HUES64 (cell line): ENCODE results near the gene BRMS1.
"Not testable (repeated sequence)": the region's sequence is repeated elsewhere in the genome, so short reads cannot be mapped to it uniquely, and the experiment has no call there.

Experiments
- H3K27ac ChIP-seq: 2 replicates; pipeline ENCODE4 v1.7.0; 2013; ENCODE audit warnings: low read depth, low read length, inconsistent platforms
- H3K27me3 ChIP-seq: 2 replicates; pipeline ENCODE4 v1.6.1; 2013; ENCODE audit warnings: mild to moderate bottlenecking, low read length; ENCODE audit not compliant: insufficient read depth
- H3K36me3 ChIP-seq: 2 replicates; pipeline ENCODE4 v1.6.1; 2013; ENCODE audit warnings: mild to moderate bottlenecking, low read length; ENCODE audit not compliant: insufficient read depth
- H3K4me1 ChIP-seq: 2 replicates; pipeline ENCODE4 v1.6.1; 2013; ENCODE audit warnings: mild to moderate bottlenecking, low read length, moderate library complexity; ENCODE audit not compliant: insufficient read depth
- H3K4me3 ChIP-seq: 2 replicates; pipeline ENCODE4 v1.5.1; 2013; ENCODE audit warnings: mild to moderate bottlenecking, low read length, moderate library complexity
- H3K9ac ChIP-seq: 2 replicates; pipeline ENCODE4 v1.6.1; 2013; ENCODE audit warnings: mild to moderate bottlenecking, low read depth, low read length
- H3K9me3 ChIP-seq: 2 replicates; pipeline ENCODE4 v1.6.1; 2013; ENCODE audit warnings: low read depth, low read length; ENCODE audit not compliant: insufficient read depth
- WGBS: fragments of 150-250, 120-280 bp; methylation state at CpG from one replicate; pipeline ENCODE4 v1.1.7; 2013; ENCODE audit warnings: missing lambda C conversion rate; 5-methylcytosine and 5-hydroxymethylcytosine counted together

The BRMS1 gene

GRCh38 chr11:66360406-66361073 lies 15.6 kb upstream of the BRMS1 start:
- peaks cover 28% of the 10 kb centered on the region for H3K36me3 ChIP-seq
- no peak overlapping the region for H3K27ac ChIP-seq
- H3K9ac ChIP-seq, result no peak overlapping the region
- WGBS, result 94% methylated on average over 15 of the region's 15 CpGs
- no peaks in the 10 kb centered on the region for H3K4me1 ChIP-seq
- H3K9me3 ChIP-seq, result no peaks in the 10 kb centered on the region
- no peak overlapping the region for H3K4me3 ChIP-seq
- H3K27me3 ChIP-seq, result no peaks in the 10 kb centered on the region

GRCh38 chr11:66359662-66360087 lies 14.8 kb upstream of the BRMS1 start:
- Histone ChIP-seq H3K27me3 (no peaks in the 10 kb centered on the region), H3K9me3 (no peaks in the 10 kb centered on the region), H3K36me3 (peaks cover 22% of the 10 kb centered on the region), H3K4me3 (no peak overlapping the region), H3K27ac (no peak overlapping the region), H3K9ac (no peak overlapping the region), H3K4me1 (no peaks in the 10 kb centered on the region)
- WGBS, result 80% methylated on average over 3 of the region's 3 CpGs

GRCh38 chr11:66350560-66351235 lies 5.8 kb upstream of the BRMS1 start:
- H3K4me3 ChIP-seq, H3K9me3 ChIP-seq, H3K9ac ChIP-seq, H3K27ac ChIP-seq, H3K4me1 ChIP-seq, H3K27me3 ChIP-seq: not testable (repeated sequence)
- 93% methylated on average over 6 of the region's 8 CpGs for WGBS
- H3K36me3 ChIP-seq, result peaks cover 12% of the 10 kb centered on the region

- no peak overlapping the region for H3K27ac ChIP-seq
- 100% methylated on average over 2 of the region's 2 CpGs for whole genome bisulfite sequencing
- peaks cover 7% of the 10 kb centered on the region; the same call in 1 of the 2 replicates for H3K27me3 ChIP-seq
- no peak overlapping the region for H3K4me3 ChIP-seq
- H3K9me3 ChIP-seq, result no peaks in the 10 kb centered on the region
- H3K36me3 ChIP-seq, result peaks cover 6% of the 10 kb centered on the region
- H3K4me1 ChIP-seq, result peaks cover 9% of the 10 kb centered on the region; the same call in 1 of the 2 replicates
- no peak overlapping the region for H3K9ac ChIP-seq
These were observed 4.1 kb upstream of the BRMS1 start for GRCh38 chr11:66349084-66349386.

- Histone ChIP-seq H3K4me3 (peak within 1 kb of the TSS; percentile 95), H3K27ac (peak within 1 kb of the TSS; percentile 68; the same call in 1 of the 2 replicates), H3K9ac (peak within 1 kb of the TSS; percentile 84), H3K4me1 (peaks cover 10% of the 10 kb centered on the region; the same call in 1 of the 2 replicates), H3K36me3 (no peaks in the 10 kb centered on the region), H3K9me3 (no peaks in the 10 kb centered on the region), H3K27me3 (peaks cover 7% of the 10 kb centered on the region; the same call in 1 of the 2 replicates)
- under 1% methylated on average over 100 of the region's 101 CpGs for WGBS
These were observed 2.7 kb upstream of the BRMS1 start, which contains the start of gene B4GAT1 for GRCh38 chr11:66347425-66348276. Gene B4GAT1 (minus strand): TSS chr11:66347629. CDS start chr11:66347545, 84 bp downstream.

GRCh38 chr11:66346476-66347424 lies 1.8 kb upstream of the BRMS1 start:
- WGBS, result 38% methylated on average over 68 of the region's 68 CpGs
- Histone ChIP-seq H3K27ac (peak overlapping the region; percentile 46; the same call in 1 of the 2 replicates), H3K27me3 (peaks cover 7% of the 10 kb centered on the region; the same call in 1 of the 2 replicates), H3K4me1 (peaks cover 10% of the 10 kb centered on the region; the same call in 1 of the 2 replicates), H3K9ac (peak overlapping the region; percentile 84), H3K9me3 (no peaks in the 10 kb centered on the region), H3K36me3 (peaks cover 6% of the 10 kb centered on the region), H3K4me3 (peak overlapping the region; percentile 95)

GRCh38 chr11:66345316-66345649 lies 379 bp upstream of the BRMS1 start:
- peak overlapping the region; percentile 16; the same call in 1 of the 2 replicates for H3K9ac ChIP-seq
- H3K36me3 ChIP-seq, result peaks cover 20% of the 10 kb centered on the region
- H3K4me3 ChIP-seq, result peak overlapping the region; percentile 92
- H3K9me3 ChIP-seq, result no peaks in the 10 kb centered on the region
- 29% methylated on average over 7 of the region's 7 CpGs for WGBS
- peaks cover 7% of the 10 kb centered on the region; the same call in 1 of the 2 replicates for H3K27me3 ChIP-seq
- H3K27ac ChIP-seq, result peak overlapping the region; percentile 19; the same call in 1 of the 2 replicates
- H3K4me1 ChIP-seq, result peaks cover 10% of the 10 kb centered on the region; the same call in 1 of the 2 replicates

GRCh38 chr11:66343176-66343575 lies 1.7 kb downstream of the BRMS1 start:
- H3K4me3 ChIP-seq, result no peak overlapping the region
- peaks cover 10% of the 10 kb centered on the region; the same call in 1 of the 2 replicates for H3K4me1 ChIP-seq
- H3K9me3 ChIP-seq, result no peaks in the 10 kb centered on the region
- 93% methylated on average over 8 of the region's 8 CpGs for WGBS
- H3K9ac ChIP-seq, result no peak overlapping the region
- no peak overlapping the region for H3K27ac ChIP-seq
- H3K27me3 ChIP-seq, result peaks cover 7% of the 10 kb centered on the region; the same call in 1 of the 2 replicates
- H3K36me3 ChIP-seq, result peaks cover 31% of the 10 kb centered on the region

- no peaks in the 10 kb centered on the region for H3K9me3 ChIP-seq
- H3K36me3 ChIP-seq, result peaks cover 41% of the 10 kb centered on the region
- H3K27me3 ChIP-seq, result peaks cover under 1% of the 10 kb centered on the region; the same call in 1 of the 2 replicates
- H3K4me1 ChIP-seq, result peaks cover 16% of the 10 kb centered on the region
- no peak overlapping the region for H3K4me3 ChIP-seq
- no peak overlapping the region for H3K27ac ChIP-seq
- WGBS, result 94% methylated on average over 20 of the region's 21 CpGs
- H3K9ac ChIP-seq, result no peak overlapping the region
These were observed 3.3 kb downstream of the BRMS1 start for GRCh38 chr11:66341502-66342126.
